HuH-7.5 (cell line): Measurements from ENCODE around the gene OBP2A.
"Not testable (repeated sequence)": the region's sequence is repeated elsewhere in the genome, so short reads cannot be mapped to it uniquely, and the experiment has no call there.

Experiments
- DNase-seq: peaks from one replicate; pipeline ENCODE4 v3.0.0; 2011; ENCODE audit warnings: low spot score

The OBP2A gene

DNA sequence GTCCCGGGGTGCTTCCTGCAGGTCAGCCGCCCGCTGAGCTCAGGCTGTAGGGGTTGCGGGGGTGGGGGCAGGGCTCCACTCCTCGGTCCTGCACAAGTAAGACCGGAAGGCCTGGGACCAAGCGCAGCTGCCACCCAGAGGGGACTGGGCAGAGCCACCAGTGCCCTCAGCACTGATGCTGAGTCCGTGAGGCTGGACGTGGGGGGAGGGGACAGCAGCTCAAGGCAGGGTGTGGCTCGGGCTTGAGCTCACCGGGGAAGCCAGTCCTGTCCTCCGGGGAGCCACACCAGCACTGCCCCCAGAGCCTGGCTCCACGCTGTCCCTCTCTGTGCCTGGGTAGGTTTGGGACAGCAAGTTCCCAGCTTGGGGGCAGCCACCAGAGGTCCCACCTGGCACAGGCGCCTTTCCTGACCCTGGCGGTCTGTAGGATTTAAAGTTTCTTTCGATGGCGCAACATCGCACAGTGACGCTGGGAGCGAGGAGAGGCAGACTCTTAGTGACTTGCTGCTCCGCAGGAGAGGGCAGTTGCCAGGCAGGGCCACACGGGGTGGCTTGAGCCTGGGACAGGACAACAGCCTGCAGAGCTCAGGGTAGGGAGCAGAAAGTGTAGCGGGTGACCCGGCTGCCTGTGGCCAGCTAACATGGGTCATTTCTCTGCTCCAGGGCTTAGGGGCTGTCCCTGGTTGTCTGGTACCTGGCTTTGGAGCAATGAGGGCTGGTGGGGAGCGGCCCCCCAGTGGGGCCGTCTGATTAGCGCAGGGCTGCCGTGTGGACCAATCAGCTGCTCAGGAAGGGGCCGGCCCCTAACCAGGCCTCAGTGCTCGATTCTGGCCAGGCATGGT, 19.0 kb upstream of the OBP2A start:
- no peak for DNase-seq

- not testable (repeated sequence) for DNase-seq
These were observed 17.0 kb upstream of the OBP2A start for GRCh38 chr9:135528842-135529435.

- no peak for DNase-seq
These were observed 15.8 kb upstream of the OBP2A start for GRCh38 chr9:135530146-135530545.

DNA sequence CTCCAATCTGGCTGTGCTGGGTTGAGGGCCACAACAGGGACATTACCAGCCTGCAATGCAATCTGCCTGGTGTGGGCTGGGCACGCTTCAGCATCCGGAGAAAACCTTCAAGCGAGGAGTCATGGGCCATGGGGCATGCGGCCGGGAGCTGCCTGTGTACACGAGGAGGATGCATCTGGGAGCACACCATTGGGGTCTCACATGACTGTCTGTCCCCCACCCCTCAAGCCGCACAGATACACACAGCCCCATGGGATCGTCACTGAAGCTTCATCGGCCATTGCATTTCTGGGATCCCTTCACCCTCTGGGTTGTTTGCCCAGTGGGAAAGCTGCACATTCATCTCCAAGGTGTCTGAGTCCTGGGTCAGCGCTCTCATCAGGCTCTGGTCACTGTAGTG, 14.8 kb upstream of the OBP2A start:
- no peak for DNase-seq

GRCh38 chr9:135533113-135533512, 12.8 kb upstream of the OBP2A start:
- no peak for DNase-seq

DNA sequence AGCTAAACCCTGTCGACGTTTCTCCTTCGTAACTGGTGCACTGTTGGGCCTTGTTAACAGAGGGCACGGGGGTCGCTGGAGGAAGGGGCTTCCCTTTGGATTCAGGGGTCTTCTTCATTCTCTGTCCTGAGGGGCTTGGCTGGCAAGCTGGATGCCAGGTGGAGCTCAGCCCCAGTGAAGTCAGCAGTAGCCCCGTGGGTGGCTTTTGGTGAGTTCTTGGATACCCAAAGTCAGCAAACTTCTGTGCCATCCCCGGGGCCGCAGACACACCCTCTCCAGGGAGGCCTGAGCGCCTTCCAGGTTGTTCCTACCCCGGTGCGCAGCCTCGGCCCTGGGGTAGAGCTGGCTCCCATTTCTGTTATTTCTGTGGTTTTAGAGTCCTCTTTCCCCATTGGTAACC, 12.3 kb upstream of the OBP2A start:
- DNase-seq, result no peak

GRCh38 chr9:135534192-135534711, 11.7 kb upstream of the OBP2A start:
- DNase-seq, result not testable (repeated sequence)

- not testable (repeated sequence) for DNase-seq
These were observed 11.1 kb upstream of the OBP2A start for GRCh38 chr9:135534826-135535225.

GRCh38 chr9:135535631-135536030, 10.3 kb upstream of the OBP2A start:
- not testable (repeated sequence) for DNase-seq

DNA sequence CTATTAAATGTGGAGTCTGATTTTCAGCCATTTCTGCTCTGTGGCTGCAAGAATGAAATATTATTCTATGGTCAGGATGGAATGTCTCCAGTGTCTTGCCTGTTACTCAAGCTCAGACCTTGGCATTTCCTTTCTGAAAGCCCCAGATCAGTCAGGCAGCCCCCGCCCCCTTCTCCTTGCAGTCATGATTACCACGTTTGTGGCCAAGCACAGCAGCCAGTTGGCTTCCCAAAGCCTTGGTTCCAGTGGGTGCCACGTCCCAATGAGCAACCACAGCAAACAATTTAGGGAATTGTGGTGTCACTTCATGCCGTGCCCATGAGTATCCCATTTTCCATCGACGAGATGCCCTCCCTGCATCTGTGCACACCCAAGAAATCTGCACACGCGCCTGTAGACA, 9.7 kb upstream of the OBP2A start:
- DNase-seq, result no peak

DNA sequence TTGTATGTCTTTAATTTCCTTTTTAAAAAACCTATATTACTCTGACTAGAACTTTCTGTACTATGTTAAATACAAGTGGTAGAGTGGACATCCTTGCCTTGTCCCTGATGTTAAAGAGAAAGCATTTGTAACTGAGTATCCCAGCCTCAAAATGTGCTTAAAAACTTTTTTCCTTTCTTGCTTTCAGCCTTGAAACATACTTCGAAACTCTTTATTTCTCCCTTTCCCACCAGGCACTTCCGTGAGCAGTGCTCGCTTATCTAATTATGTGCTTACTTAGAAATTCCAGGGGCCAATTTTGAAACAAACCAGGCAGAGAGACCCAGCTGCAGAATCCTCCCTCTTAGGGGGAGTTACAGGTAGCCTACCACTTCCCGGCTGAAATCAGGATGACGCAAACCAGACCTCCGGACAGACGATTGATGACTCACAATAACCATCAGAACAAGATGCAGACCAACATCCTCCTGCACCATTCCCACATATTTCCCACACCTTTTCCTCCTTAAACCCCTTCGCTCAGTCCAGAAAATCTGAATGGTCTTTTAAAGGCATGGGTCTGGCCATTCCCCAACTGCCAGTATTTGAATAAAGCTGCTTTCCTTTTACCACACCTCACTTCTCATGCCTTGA, 2.5 kb upstream of the OBP2A start:
- not testable (repeated sequence) for DNase-seq

DNA sequence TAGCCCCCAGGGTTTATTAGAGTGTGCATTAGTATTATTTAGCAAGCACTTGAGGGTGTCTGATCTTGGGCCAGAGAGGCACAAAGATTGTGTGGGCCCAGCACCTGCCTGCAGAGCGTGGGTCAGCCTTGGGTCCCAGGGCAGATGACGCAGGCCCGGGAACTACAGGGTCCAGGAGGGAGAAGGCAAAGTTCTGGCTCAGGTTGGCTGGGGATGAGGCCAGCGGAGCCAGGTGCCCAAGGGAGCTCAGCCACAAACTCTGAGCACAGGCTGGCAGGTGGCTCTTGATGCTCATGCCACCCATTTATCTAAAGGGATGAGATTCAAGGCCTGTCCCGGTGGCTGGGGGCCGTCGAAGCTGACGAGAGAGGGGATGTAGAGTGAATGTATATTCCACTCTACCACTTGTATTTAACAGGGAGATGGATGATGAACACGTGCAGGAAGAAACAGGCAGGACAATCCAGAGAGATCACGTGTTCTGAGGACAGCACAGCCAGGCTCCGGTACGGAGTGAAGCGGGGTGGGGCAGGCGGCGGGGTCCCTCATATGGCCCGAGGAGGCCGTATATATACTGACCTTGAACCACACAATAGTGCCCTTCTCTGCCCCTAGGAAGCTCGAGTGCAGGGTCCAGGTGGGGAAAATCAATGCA, 818 bp upstream of the OBP2A start:
- no peak for DNase-seq

- not testable (repeated sequence) for DNase-seq
These were observed 1.1 kb downstream of the OBP2A start for GRCh38 chr9:135546792-135547617.

DNA sequence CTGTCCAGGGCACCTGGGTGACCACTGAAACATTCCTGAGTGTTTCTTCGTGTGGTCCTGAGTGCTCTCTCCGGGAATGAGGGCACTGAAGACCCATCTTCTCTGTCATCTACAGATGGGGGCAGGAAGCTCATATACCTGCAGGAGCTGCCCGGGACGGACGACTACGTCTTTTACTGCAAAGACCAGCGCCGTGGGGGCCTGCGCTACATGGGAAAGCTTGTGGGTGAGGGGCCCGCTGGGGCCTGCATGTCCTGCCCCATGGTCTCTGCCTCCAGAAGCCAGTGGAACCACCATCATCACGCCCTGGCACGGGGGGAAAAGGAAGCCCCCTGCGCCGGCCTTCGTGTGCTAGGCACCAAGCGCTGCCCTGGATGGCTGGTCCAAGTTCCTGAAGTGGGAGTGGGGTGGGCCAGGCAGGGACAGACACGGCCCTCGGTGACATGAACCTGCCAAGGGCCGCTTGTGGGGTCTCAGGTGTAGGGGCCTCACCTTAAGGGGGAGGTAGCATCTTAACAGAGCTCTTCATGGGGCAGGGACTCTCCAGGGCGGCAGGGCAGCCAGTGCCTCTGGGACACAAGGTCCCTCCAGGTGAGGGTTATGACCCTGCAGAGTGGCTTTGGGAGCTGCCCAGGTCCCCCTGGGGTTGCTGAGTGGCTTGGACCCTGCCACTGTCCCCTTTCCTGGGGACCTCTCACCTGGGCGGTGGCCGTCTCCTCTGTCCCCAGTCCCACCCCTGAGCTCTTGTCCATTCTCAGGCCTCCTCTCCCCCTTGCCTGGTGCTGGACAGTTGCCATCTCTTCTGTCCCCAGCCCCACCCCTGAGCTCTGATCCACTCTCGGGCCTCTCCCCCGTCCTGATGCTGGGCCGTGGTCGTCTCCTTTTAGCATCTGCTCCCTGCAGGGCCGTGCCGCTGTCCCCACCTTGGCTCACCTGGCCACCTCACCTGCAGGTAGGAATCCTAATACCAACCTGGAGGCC, 2.1 kb downstream of the OBP2A start:
- DNase-seq, result no peak

- DNase-seq, result not testable (repeated sequence)
These were observed 3.8 kb downstream of the OBP2A start for GRCh38 chr9:135549478-135550343.

DNA sequence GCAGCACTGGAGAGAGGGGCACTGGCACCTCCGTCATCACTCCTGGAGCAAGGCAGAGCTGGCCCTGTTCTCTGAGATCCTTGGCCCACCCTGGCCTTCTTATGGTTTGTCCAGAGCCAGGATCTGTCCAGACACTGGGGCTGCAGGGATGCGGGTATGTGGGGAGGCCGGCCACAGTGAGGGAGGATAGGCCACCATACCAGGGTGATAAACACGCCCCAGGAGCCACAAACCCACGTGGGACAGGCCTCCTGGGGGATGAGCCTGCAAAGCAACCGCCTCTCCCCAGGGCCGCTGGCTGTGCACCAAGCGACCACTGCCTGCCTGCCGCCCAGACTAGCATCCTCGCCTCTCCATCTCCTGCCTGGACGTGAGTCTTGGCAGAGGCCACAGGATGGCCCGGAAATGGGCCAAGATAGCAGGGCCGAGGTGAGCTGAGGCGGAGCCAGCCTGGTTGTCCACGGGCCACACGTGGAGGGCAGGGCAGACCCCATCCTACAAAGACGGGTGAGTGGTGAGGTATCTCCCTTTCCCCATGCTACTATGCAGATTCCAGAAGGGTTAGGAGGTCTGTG, 4.5 kb downstream of the OBP2A start:
- no peak for DNase-seq

DNA sequence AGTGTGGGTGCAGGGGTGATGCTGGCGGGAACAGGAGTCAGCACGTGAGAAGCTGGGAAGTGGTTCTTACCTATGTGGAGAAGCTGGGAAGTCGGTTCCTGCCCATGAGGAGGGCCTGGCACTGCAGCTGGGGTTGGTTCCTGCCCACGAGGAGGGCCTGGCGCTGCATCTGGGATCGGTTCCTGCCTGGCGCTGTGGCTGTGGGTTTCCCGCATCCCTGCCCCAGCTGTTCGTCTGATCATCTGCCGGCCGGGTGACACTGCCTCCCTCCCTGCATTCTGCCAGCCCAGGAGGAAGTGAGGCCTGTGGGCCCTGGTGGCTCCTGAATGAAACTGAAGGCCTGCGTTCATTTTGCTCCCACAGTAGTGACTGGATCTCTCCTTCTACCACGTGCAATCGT, 5.1 kb downstream of the OBP2A start:
- no peak for DNase-seq

DNA sequence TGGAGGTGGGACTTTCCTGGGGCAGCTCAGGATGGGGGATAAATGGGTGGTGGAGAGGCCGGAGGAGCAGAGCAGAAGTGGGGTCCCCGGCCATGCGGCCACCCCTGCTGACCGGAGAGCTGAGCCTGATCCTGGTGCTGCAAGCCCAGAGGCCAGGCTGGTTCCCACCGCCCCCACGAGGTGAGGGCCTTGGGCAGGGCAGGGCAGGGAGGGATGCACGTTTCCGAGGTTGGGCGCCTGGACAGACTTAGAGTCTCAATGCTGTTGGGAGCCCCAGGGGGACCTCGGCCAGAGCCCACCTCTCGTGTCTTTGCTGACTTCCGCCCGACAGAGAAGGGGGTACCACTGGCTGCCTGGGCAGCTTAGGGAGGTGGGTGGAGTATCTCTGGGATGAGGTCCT, 5.5 kb downstream of the OBP2A start:
- no peak for DNase-seq
